PC-3 (cell line): ENCODE data around the gene RTKN. TPM values are rescaled to one million over a fixed set of nuclear protein-coding genes. Genes with fewer than 3 reads are reported as not detected.

Experiments
- ATAC-seq: fragments of 200-7000 bp; cut with Tn5 transposase; 2 replicates; pipeline ENCODE4 v1.9.1; 2020; ENCODE audit warnings: mild to moderate bottlenecking, moderate library complexity
- BruUV-seq: library from RNA; stranded (reverse); fragments of 400-500 nt; replicated peaks from 2 replicates; lab custom pipeline; 2021; lab: Mats Ljungman, UMichigan
- CTCF ChIA-PET: fragments of 300-600 bp; sonication (Branson Sonifier 250); formaldehyde crosslinking; loops from one replicate; lab custom pipeline; 2022; ENCODE audit warnings: antibody characterized with exemption; lab: Charles Lee
- POLR2A ChIA-PET: fragments of 300-600 bp; sonication (Branson Sonifier 250); formaldehyde crosslinking; loops from one replicate; lab custom pipeline; 2022; ENCODE audit warnings: antibody characterized with exemption; ENCODE audit not compliant: unreplicated experiment; lab: Charles Lee
- DNase-seq: peaks from one replicate; pipeline ENCODE4 v3.0.0-alpha.2; 2015
- H2AFZ ChIP-seq: fragments of 300-600 bp; sonication (generic); 2 replicates; pipeline ENCODE4 v1.6.0; 2016; ENCODE audit warnings: antibody characterized with exemption, low read length
- H3F3A ChIP-seq: fragments of 300-600 bp; sonication (generic); one replicate; pipeline ENCODE4 v1.6.0; 2017; ENCODE audit warnings: antibody characterized with exemption, low read length, control low read depth, mild to moderate bottlenecking; ENCODE audit not compliant: unreplicated experiment
- H3K27ac ChIP-seq: fragments of 300-600 bp; sonication (generic); 2 replicates; pipeline ENCODE4 v1.5.1; 2016; ENCODE audit warnings: mild to moderate bottlenecking, low read length
- H3K27me3 ChIP-seq: fragments of 300-600 bp; sonication (generic); 2 replicates; pipeline ENCODE4 v1.6.1; 2016; ENCODE audit warnings: low read length, mixed read lengths
- H3K36me3 ChIP-seq: fragments of 300-600 bp; sonication (generic); 2 replicates; pipeline ENCODE4 v1.6.1; 2016; ENCODE audit warnings: low read depth, mixed run types, low read length, mixed read lengths
- H3K4me1 ChIP-seq: fragments of 300-600 bp; sonication (generic); 2 replicates; pipeline ENCODE4 v1.5.1; 2016; ENCODE audit warnings: low read length; ENCODE audit not compliant: insufficient read depth
- H3K4me2 ChIP-seq: fragments of 300-600 bp; sonication (generic); 2 replicates; pipeline ENCODE4 v1.6.0; 2016; ENCODE audit warnings: low read length
- H3K4me3 ChIP-seq: fragments of 300-600 bp; sonication (generic); 2 replicates; pipeline ENCODE4 v1.5.1; 2016; ENCODE audit warnings: mild to moderate bottlenecking, low read length, mixed read lengths
- H3K79me2 ChIP-seq: fragments of 300-600 bp; sonication (generic); 2 replicates; pipeline ENCODE4 v1.6.1; 2017; ENCODE audit warnings: low read length, mixed read lengths
- H3K9ac ChIP-seq: fragments of 300-600 bp; sonication (generic); 2 replicates; pipeline ENCODE4 v1.6.0; 2016; ENCODE audit warnings: mild to moderate bottlenecking, low read length
- H3K9me2 ChIP-seq: fragments of 300-600 bp; sonication (generic); replicated peaks from 2 replicates; pipeline ENCODE4 v1.6.1; 2016; ENCODE audit warnings: mixed run types, low read length, mixed read lengths
- H3K9me3 ChIP-seq: fragments of 300-600 bp; sonication (generic); 2 replicates; pipeline ENCODE4 v1.6.1; 2016; ENCODE audit warnings: low read length, mixed read lengths
- H4K20me1 ChIP-seq: fragments of 300-600 bp; sonication (generic); 2 replicates; pipeline ENCODE4 v1.6.1; 2016; ENCODE audit warnings: low read length, mixed read lengths
- CTCF ChIP-seq: fragments of 300-600 bp; sonication (generic); conservative IDR thresholded peaks from 2 replicates; pipeline ENCODE4 v1.5.1; 2017; ENCODE audit warnings: antibody characterized with exemption, low read depth, mild to moderate bottlenecking, low read length
- EZH2 ChIP-seq: fragments of 300-600 bp; sonication (generic); IDR thresholded peaks from one replicate; pipeline ENCODE4 v1.6.1; 2017; ENCODE audit warnings: antibody characterized with exemption, mild to moderate bottlenecking, low read length; ENCODE audit not compliant: unreplicated experiment
- EZH2phosphoT487 ChIP-seq: fragments of 300-600 bp; sonication (generic); IDR thresholded peaks from 2 replicates; pipeline ENCODE4 v1.6.1; 2018; ENCODE audit warnings: mild to moderate bottlenecking, antibody characterized with exemption, low read length, borderline replicate concordance
- intact Hi-C: fragments of 100-400 bp; cut with micrococcal nuclease; formaldehyde crosslinking; loops from 2 replicates; pipeline ENCODE4 v1.9.0; 2023
- total RNA-seq: library from RNA; depleted of rRNA; stranded (reverse); fragments of >200 nt; gene quantifications from 2 replicates; pipeline ENCODE4 v1.2.3, GENCODE V29; 2014

Gene RTKN
- total RNA-seq, 1 experiment from 2014 or later: 90.5 TPM

- intact Hi-C loops: no loop called here
- CTCF ChIA-PET: no interaction called here
Measured at GRCh38 chr2:74419345-74419744, 22.4 kb downstream of the RTKN start.

GRCh38 chr2:74418312-74418711 lies 23.4 kb downstream of the RTKN start:
- POLR2A ChIA-PET: no interaction called here
- no peaks in the 10 kb centered on the region for H4K20me1 ChIP-seq
- no peaks in the 10 kb centered on the region for H3K36me3 ChIP-seq
- H3K27me3 ChIP-seq: no peaks in the 10 kb centered on the region
- no peak overlapping the region for H2AFZ ChIP-seq
- DNase-seq: no peak
- ATAC-seq: no peak
- CTCF ChIA-PET: no interaction called here
- H3K9me2 ChIP-seq: no peaks in the 10 kb centered on the region
- no peaks in the 10 kb centered on the region for H3F3A ChIP-seq
- H3K4me3 ChIP-seq: no peak overlapping the region
- intact Hi-C loops: no loop called here
- no peaks in the 10 kb centered on the region for H3K9me3 ChIP-seq
- peaks cover 6% of the 10 kb centered on the region; the same call in 1 of the 2 replicates for H3K4me1 ChIP-seq
- H3K9ac ChIP-seq: no peak overlapping the region
- TF ChIP-seq CTCF (no peak), EZH2phosphoT487 (no peak), EZH2 (no peak)
- H3K4me2 ChIP-seq: no peak overlapping the region
- BruUV-seq: no TSS peak
- H3K27ac ChIP-seq: no peak overlapping the region
- H3K79me2 ChIP-seq: no peaks in the 10 kb centered on the region

More at GRCh38 chr2:74419345-74419744, 22.4 kb downstream of the RTKN start:
- Histone ChIP-seq H3F3A (no peaks in the 10 kb centered on the region), H3K4me1 (peaks cover 6% of the 10 kb centered on the region; the same call in 1 of the 2 replicates), H3K9me3 (no peaks in the 10 kb centered on the region), H2AFZ (no peak overlapping the region), H3K9me2 (no peaks in the 10 kb centered on the region), H4K20me1 (no peaks in the 10 kb centered on the region), H3K4me2 (no peak overlapping the region), H3K27ac (no peak overlapping the region), H3K79me2 (no peaks in the 10 kb centered on the region), H3K27me3 (no peaks in the 10 kb centered on the region), H3K4me3 (no peak overlapping the region), H3K9ac (no peak overlapping the region), H3K36me3 (no peaks in the 10 kb centered on the region)
- TF ChIP-seq CTCF (no peak), EZH2phosphoT487 (no peak), EZH2 (no peak)
- DNase-seq: no peak
- POLR2A ChIA-PET: no interaction called here
- no TSS peak for BruUV-seq
- ATAC-seq: no peak

- no peaks in the 10 kb centered on the region for H3K36me3 ChIP-seq
- intact Hi-C loops: no loop called here
- H3K79me2 ChIP-seq: no peaks in the 10 kb centered on the region
- H3K4me2 ChIP-seq: no peak overlapping the region
- no peaks in the 10 kb centered on the region for H3K27me3 ChIP-seq
- H3K9me3 ChIP-seq: no peaks in the 10 kb centered on the region
- H2AFZ ChIP-seq: no peak overlapping the region
- ATAC-seq (no peak), DNase-seq (no peak)
- no peak overlapping the region for H3K27ac ChIP-seq
- no peak overlapping the region for H3K4me3 ChIP-seq
- ChIA-PET POLR2A (no interaction called here), CTCF (no interaction called here)
- H3F3A ChIP-seq: no peaks in the 10 kb centered on the region
- no peaks in the 10 kb centered on the region for H3K9me2 ChIP-seq
- no peak overlapping the region for H3K9ac ChIP-seq
- TF ChIP-seq EZH2phosphoT487 (no peak), EZH2 (no peak), CTCF (no peak)
- no peaks in the 10 kb centered on the region for H4K20me1 ChIP-seq
- peaks cover 6% of the 10 kb centered on the region; the same call in 1 of the 2 replicates for H3K4me1 ChIP-seq
- BruUV-seq: no TSS peak
Measured at GRCh38 chr2:74417763-74418162, 24.0 kb downstream of the RTKN start.
